GM10248 (cell line): ENCODE data around the gene WDR31.
"Not testable (repeated sequence)": the region's sequence is repeated elsewhere in the genome, so short reads cannot be mapped to it uniquely, and the experiment has no call there.

ENCODE experiments used
- CTCF ChIA-PET: fragments of 300-600 bp; sonication (Branson Sonifier 250); formaldehyde crosslinking; extraction: SDS; loops from one replicate; lab custom pipeline; 2021; ENCODE audit warnings: antibody characterized with exemption; lab: Yijun Ruan, JAX
- POLR2A ChIA-PET: fragments of 350-650 bp; sonication (Branson Sonifier 250); formaldehyde crosslinking; extraction: SDS; loops from one replicate; lab custom pipeline; 2020; ENCODE audit warnings: antibody characterized with exemption; lab: Yijun Ruan, JAX
- DNase-seq: peaks from one replicate; pipeline ENCODE4 v3.0.0; 2012; ENCODE audit errors: extremely low spot score
- TF ChIP-seq, protein P1 (sequence below): IDR thresholded peaks from 2 replicates; pipeline ENCODE4 v1.5.1; 2012; ENCODE audit warnings: mild to moderate bottlenecking, low read depth; ENCODE audit errors: extremely low read depth, missing control alignments, control extremely low read depth

The WDR31 gene

DNA sequence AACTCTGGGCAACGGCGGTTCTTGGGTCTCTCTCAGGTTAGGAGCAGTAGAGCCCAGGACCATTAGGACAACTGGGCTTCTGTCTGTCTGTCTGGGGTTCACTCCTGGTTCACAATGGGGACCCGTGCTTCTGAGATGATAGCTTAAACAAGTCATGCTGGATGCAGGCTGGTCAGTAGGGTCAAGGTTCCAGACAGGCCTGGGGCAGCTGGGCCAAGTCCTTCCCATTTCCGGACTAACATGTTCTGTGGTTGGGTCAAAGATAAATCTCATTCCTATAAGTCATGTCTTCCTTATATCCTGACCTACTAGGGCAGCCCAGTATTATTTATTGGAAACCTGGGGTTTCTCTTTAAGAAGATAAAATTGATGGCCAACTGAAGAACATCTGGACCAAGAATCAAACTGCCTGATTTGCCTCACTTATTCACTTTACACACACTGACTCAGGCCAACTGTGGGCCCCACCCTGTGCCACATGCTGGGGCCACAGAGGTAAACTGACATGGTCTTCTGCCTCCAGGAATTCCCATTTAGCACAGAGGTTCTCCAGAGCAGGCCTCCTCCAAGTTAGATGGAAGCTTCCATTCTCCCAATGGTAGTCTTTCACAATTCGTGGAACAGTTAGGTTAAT, 28.4 kb upstream of the WDR31 start:
- DNase-seq, result no peak
- ChIA-PET CTCF (interaction anchor here (1.0 kb wide), 1 partner anchor 18 kb away, joined by 3 read pairs; no protein-coding TSS in a partner anchor), POLR2A (no interaction called here)
- TF ChIP-seq, protein P1, sequence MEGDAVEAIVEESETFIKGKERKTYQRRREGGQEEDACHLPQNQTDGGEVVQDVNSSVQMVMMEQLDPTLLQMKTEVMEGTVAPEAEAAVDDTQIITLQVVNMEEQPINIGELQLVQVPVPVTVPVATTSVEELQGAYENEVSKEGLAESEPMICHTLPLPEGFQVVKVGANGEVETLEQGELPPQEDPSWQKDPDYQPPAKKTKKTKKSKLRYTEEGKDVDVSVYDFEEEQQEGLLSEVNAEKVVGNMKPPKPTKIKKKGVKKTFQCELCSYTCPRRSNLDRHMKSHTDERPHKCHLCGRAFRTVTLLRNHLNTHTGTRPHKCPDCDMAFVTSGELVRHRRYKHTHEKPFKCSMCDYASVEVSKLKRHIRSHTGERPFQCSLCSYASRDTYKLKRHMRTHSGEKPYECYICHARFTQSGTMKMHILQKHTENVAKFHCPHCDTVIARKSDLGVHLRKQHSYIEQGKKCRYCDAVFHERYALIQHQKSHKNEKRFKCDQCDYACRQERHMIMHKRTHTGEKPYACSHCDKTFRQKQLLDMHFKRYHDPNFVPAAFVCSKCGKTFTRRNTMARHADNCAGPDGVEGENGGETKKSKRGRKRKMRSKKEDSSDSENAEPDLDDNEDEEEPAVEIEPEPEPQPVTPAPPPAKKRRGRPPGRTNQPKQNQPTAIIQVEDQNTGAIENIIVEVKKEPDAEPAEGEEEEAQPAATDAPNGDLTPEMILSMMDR, result no peak

GRCh38 chr9:113365652-113366051, 25.6 kb upstream of the WDR31 start:
- DNase-seq, POLR2A ChIA-PET: not testable (repeated sequence)
- CTCF ChIA-PET, result interaction anchor here (1.2 to 1.7 kb wide), 2 partner anchors 17 to 289 kb away, joined by 3 to 6 read pairs; partner anchors contain the start of gene BSPRY

DNA sequence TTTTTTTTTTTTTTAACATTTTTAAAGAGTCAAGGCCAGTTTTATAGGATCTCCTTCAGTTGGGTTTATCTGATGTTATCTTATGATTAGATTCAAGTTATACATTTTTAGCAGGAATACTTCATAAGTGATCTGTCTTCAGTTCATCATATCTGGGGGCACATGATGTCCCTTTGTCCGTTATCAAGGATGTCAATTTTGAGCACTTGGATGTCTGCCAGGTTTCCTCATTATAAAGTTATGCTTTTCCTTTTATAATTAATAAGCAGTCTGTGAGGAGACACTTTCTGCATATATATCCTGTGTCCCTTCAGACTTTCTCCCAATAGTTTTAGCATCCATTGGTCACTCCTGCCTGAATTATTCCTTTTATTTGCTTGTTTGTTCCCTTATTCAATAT, 24.9 kb upstream of the WDR31 start:
- ChIA-PET POLR2A (no interaction called here), CTCF (interaction anchor here (1.2 kb wide), 1 partner anchor 290 kb away, joined by 3 read pairs; no protein-coding TSS in a partner anchor)
- DNase-seq, result no peak
- TF ChIP-seq, protein P1, result no peak

- no peak for DNase-seq
- ChIA-PET POLR2A (interaction anchor here (0.6 kb wide), 1 partner anchor 13 kb away, joined by 11 read pairs; no protein-coding TSS in a partner anchor), CTCF (interaction anchor here (1.2 kb wide), 1 partner anchor 12 kb away, joined by 7 read pairs; no protein-coding TSS in a partner anchor)
- TF ChIP-seq, protein P1, result no peak
Measured at GRCh38 chr9:113363336-113363735, 23.3 kb upstream of the WDR31 start.

DNA sequence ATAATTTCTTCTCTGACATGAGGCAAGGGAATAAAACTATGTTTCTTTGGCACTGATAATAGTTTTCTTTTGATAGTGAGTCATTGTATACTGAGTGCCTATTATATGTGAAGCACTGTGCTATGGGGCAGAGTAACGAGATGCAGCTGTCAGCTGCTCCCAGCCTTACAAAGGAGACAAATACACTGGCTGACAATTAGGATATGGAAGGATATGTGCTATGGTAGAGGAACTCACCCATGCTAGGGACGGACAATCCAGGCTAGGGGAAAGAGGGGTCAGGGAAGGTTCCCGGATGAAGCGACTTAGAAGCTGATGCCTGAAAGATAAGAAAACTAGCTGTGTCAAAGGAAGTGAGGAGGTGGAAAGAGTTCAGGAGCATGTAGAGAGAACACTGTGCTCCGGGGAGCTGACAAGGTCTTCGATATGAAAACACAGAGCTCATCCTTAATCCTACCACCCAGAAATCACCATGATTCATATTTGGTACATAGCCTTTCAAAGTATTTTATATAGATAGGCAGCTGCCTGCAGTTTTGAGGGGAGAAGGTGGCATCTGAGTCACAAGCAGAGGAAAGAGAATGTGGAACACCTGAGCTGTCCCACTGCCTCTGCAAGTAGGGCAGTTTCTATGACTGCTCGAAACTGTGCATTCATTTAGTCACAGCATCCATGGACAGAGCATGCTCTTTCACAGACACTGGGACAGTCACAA, 21.4 kb upstream of the WDR31 start:
- TF ChIP-seq, protein P1, result no peak
- CTCF ChIA-PET, result interaction anchor here (1.0 to 3.6 kb wide), 2 partner anchors 12 to 13 kb away, joined by 3 to 15 read pairs; partner anchors contain the start of gene BSPRY
- no peak for DNase-seq
- POLR2A ChIA-PET, result no interaction called here

DNA sequence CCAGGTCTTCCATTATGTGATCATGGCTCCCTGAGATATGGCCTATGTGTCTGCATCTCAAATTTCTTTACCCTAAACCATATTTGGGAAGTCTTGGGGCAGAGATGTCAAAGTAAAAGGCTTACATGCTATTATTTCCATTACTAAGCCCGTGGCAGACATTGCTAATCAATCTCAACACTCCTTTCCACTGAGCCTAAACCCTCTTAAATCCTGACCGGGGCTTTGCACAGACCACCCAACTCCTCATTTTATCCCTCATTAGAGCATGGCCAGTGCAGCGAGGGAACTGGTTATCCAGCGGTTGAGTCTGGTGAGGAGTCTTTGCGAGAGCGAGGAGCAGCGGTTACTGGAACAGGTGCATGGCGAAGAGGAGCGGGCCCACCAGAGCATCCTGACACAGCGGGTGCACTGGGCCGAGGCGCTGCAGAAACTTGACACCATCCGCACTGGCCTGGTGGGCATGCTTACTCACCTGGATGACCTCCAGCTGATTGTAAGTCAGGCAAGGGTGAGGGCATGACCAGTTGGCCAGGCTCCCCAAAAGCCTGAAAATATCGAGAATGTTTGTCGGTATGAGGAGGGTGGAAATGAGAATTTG, 20.3 kb upstream of the WDR31 start:
- ChIA-PET POLR2A (no interaction called here), CTCF (interaction anchor here (3.6 kb wide), 1 partner anchor 11 kb away, joined by 15 read pairs; the partner anchor contains the start of gene BSPRY)
- TF ChIP-seq, protein P1, result no peak
- no peak for DNase-seq

DNA sequence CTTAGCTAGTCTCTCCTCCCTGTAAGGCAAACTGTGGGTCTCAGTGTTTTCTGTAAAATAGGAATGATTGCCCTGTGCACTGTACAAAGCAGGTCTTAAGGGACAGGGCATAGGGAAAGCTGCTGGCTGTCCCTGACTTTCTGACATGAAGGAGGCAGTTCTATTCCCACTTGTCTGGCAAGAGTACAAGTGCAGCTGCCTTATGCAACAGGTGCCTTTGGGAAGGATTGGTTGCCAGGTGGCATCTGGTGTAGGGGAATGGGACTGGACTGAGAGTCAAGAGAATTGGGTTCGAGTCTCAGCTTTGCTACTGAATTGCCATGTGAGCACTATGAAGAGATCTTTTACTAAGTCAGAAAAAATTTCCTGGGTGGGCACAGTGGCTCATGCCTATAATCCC, 19.3 kb upstream of the WDR31 start:
- CTCF ChIA-PET, result interaction anchor here (1.0 to 3.6 kb wide), 4 partner anchors 10 to 299 kb away, joined by 3 to 15 read pairs (median 5); partner anchors contain the start of genes ALAD and BSPRY
- POLR2A ChIA-PET, result no interaction called here
- TF ChIP-seq, protein P1, result no peak
- DNase-seq, result no peak
